ENCODE data around the gene SCMH1. TPM values are rescaled to one million over a fixed set of nuclear protein-coding genes. Genes with fewer than 3 reads are reported as not detected.

Gene SCMH1
- total RNA-seq, 1 donor from 2014 or later = 18.4 TPM

DNA sequence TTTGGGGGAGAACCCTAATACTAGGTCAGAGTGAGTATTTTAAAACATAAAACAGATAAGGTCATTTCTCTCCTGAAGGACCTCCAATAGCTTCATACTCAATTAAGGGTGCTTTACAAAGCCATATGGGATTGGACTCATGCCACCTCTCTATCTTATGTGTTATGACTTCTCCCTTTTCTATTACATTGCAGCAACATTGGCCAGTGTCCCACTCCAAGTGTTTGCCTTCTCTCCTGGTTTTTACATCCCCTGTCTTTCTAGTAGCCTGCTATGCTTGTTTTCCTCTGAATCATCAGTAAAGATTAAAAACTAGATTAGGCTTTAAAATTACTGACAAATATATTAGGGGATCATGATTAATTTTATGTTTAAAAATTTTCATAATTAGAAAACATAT lies 66.6 kb downstream of the SCMH1 start:
- Histone ChIP-seq H3K79me2 (ENCODE audit: insufficient read depth, low read length) (peaks cover 5% of the 10 kb centered on the region), H3K4me1 (ENCODE audit: insufficient read depth, low read length) (no peaks in the 10 kb centered on the region), H3K4me2 (ENCODE audit: low read length) (no peak overlapping the region), H2AFZ (ENCODE audit: low read depth, low read length) (no peak overlapping the region), H3K36me3 (ENCODE audit: insufficient read depth, low read length) (no peaks in the 10 kb centered on the region), H3K9ac (ENCODE audit: low read length) (no peak overlapping the region), H3K27ac (ENCODE audit: low read depth, low read length) (no peak overlapping the region), H3K4me3 (ENCODE audit: insufficient read depth, low read depth, low read length) (no peak overlapping the region), H4K20me1 (ENCODE audit: insufficient read depth, low read length) (no peaks in the 10 kb centered on the region), H3K27me3 (ENCODE audit: insufficient read depth, low read length) (no peaks in the 10 kb centered on the region), H3K9me3 (ENCODE audit: insufficient read depth, low read depth, low read length) (no peaks in the 10 kb centered on the region)
- Mint-ChIP-seq H3K36me3 (ENCODE audit: low read depth, unreplicated experiment) (peaks cover 10% of the 10 kb centered on the region), H3K4me3 (ENCODE audit: unreplicated experiment) (no peak overlapping the region), H3K9me3 (ENCODE audit: unreplicated experiment) (peaks cover 6% of the 10 kb centered on the region), H3K27me3 (ENCODE audit: low read depth, unreplicated experiment) (no peaks in the 10 kb centered on the region), H3K4me1 (ENCODE audit: low read depth, unreplicated experiment) (no peaks in the 10 kb centered on the region), H3K27ac (ENCODE audit: unreplicated experiment) (no peak overlapping the region)
- TF ChIP-seq EZH2 (IDR thresholded peaks at IDR 0.05; ENCODE audit: insufficient read depth, low read length) = no peak
- FAIRE-seq (no peak), DNase-seq (ENCODE audit: low read depth) (peak; percentile 40)

DNA sequence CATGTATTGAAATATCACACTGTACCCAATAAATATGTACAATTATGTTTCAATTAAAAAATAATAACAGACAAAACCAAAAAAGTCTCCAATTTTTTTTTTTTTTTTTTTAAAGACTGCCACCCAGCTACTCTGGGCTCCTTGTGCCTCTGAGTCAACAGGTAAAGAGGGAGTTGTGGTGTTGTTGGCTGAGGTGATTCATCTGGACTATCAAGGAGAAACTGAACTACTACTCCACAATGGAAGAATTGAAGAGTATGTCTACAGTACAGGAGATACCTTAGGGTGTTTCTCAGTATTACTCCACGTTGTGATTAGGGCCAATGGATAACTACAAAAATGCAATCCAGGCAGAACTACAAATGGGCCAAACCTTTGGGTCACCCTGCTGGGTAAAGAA lies 67.9 kb downstream of the SCMH1 start:
- no peak overlapping the region for H3K27ac ChIP-seq (ENCODE audit: low read depth, low read length)
- Mint-ChIP-seq H3K9me3 (ENCODE audit: unreplicated experiment) (peaks cover 6% of the 10 kb centered on the region), H3K4me3 (ENCODE audit: unreplicated experiment) (no peak overlapping the region), H3K27me3 (ENCODE audit: low read depth, unreplicated experiment) (no peaks in the 10 kb centered on the region), H3K4me1 (ENCODE audit: low read depth, unreplicated experiment) (no peaks in the 10 kb centered on the region), H3K36me3 (ENCODE audit: low read depth, unreplicated experiment) (peaks cover 13% of the 10 kb centered on the region), H3K27ac (ENCODE audit: unreplicated experiment) (no peak overlapping the region)
- H3K79me2 ChIP-seq (ENCODE audit: insufficient read depth, low read length) = peaks cover 5% of the 10 kb centered on the region
- no peaks in the 10 kb centered on the region for H3K36me3 ChIP-seq (ENCODE audit: insufficient read depth, low read length)
- H3K4me2 ChIP-seq (ENCODE audit: low read length) = no peak overlapping the region
- H3K27me3 ChIP-seq (ENCODE audit: insufficient read depth, low read length) = no peaks in the 10 kb centered on the region
- no peaks in the 10 kb centered on the region for H3K4me1 ChIP-seq (ENCODE audit: insufficient read depth, low read length)
- H3K9me3 ChIP-seq (ENCODE audit: insufficient read depth, low read depth, low read length) = no peaks in the 10 kb centered on the region
- H3K9ac ChIP-seq (ENCODE audit: low read length) = no peak overlapping the region
- DNase-seq (ENCODE audit: low read depth) = peak; percentile 19
- TF ChIP-seq, protein P1, sequence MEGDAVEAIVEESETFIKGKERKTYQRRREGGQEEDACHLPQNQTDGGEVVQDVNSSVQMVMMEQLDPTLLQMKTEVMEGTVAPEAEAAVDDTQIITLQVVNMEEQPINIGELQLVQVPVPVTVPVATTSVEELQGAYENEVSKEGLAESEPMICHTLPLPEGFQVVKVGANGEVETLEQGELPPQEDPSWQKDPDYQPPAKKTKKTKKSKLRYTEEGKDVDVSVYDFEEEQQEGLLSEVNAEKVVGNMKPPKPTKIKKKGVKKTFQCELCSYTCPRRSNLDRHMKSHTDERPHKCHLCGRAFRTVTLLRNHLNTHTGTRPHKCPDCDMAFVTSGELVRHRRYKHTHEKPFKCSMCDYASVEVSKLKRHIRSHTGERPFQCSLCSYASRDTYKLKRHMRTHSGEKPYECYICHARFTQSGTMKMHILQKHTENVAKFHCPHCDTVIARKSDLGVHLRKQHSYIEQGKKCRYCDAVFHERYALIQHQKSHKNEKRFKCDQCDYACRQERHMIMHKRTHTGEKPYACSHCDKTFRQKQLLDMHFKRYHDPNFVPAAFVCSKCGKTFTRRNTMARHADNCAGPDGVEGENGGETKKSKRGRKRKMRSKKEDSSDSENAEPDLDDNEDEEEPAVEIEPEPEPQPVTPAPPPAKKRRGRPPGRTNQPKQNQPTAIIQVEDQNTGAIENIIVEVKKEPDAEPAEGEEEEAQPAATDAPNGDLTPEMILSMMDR (IDR thresholded peaks at IDR 0.05; ENCODE audit: insufficient read depth, low read depth, low read length) = no peak
- TF ChIP-seq EZH2 (IDR thresholded peaks at IDR 0.05; ENCODE audit: insufficient read depth, low read length) = no peak
- H4K20me1 ChIP-seq (ENCODE audit: insufficient read depth, low read length) = no peaks in the 10 kb centered on the region
- H2AFZ ChIP-seq (ENCODE audit: low read depth, low read length) = no peak overlapping the region
- H3K4me3 ChIP-seq (ENCODE audit: insufficient read depth, low read depth, low read length) = no peak overlapping the region
- no peak for FAIRE-seq

DNA sequence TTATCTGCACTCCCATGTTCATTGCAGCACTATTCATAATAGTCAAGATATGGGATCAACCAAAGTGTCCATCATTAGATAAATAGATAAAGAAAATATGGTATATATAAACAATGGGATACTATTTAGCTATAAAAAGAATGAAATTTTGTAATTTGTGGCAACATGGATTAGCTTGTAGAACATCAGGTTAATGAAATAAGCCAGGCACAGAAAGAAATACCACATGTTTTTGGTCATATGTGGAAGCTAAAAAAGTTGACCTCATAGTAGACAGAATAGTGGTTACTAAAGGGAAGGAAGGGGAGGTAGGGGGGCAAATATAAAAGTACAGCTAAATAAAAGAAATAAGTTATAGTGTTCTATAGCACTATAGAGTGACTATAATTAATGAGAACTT lies 68.5 kb downstream of the SCMH1 start:
- no peak for TF ChIP-seq EZH2 (IDR thresholded peaks at IDR 0.05; ENCODE audit: insufficient read depth, low read length)
- TF ChIP-seq, protein P1 (IDR thresholded peaks at IDR 0.05; ENCODE audit: insufficient read depth, low read depth, low read length) = no peak
- Mint-ChIP-seq H3K4me3 (ENCODE audit: unreplicated experiment) (no peak overlapping the region), H3K36me3 (ENCODE audit: low read depth, unreplicated experiment) (peaks cover 15% of the 10 kb centered on the region), H3K27me3 (ENCODE audit: low read depth, unreplicated experiment) (no peaks in the 10 kb centered on the region), H3K27ac (ENCODE audit: unreplicated experiment) (no peak overlapping the region), H3K9me3 (ENCODE audit: unreplicated experiment) (peaks cover 9% of the 10 kb centered on the region), H3K4me1 (ENCODE audit: low read depth, unreplicated experiment) (no peaks in the 10 kb centered on the region)
- Histone ChIP-seq H3K4me3 (ENCODE audit: insufficient read depth, low read depth, low read length) (no peak overlapping the region), H3K4me1 (ENCODE audit: insufficient read depth, low read length) (no peaks in the 10 kb centered on the region), H3K79me2 (ENCODE audit: insufficient read depth, low read length) (peaks cover 5% of the 10 kb centered on the region), H2AFZ (ENCODE audit: low read depth, low read length) (no peak overlapping the region), H3K27ac (ENCODE audit: low read depth, low read length) (no peak overlapping the region), H3K9ac (ENCODE audit: low read length) (no peak overlapping the region), H3K4me2 (ENCODE audit: low read length) (no peak overlapping the region), H3K27me3 (ENCODE audit: insufficient read depth, low read length) (no peaks in the 10 kb centered on the region), H4K20me1 (ENCODE audit: insufficient read depth, low read length) (no peaks in the 10 kb centered on the region), H3K9me3 (ENCODE audit: insufficient read depth, low read depth, low read length) (peaks cover 4% of the 10 kb centered on the region), H3K36me3 (ENCODE audit: insufficient read depth, low read length) (no peaks in the 10 kb centered on the region)
- DNase-seq (ENCODE audit: low read depth) = no peak
- FAIRE-seq = no peak
